ENCODE data around the gene PPP3R1.

The PPP3R1 gene

GRCh38 chr2:68230241-68231060, 21.9 kb downstream of the PPP3R1 start:
- Mint-ChIP-seq H3K27me3 (ENCODE audit: low read depth) (no peaks in the 10 kb centered on the region), H3K9me3 (no peaks in the 10 kb centered on the region), H3K27ac (peak overlapping the region; percentile 12 to 66 (median 52)), H3K4me3 (no peak overlapping the region), H3K4me1 (peaks cover 28% of the 10 kb centered on the region), H3K36me3 (ENCODE audit: low read depth) (peaks cover 10% of the 10 kb centered on the region)
- no peak for TF ChIP-seq CTCF (IDR thresholded peaks at IDR 0.05; ENCODE audit: unreplicated experiment in 3 of 3)

- Mint-ChIP-seq H3K4me1 (peaks cover 18% of the 10 kb centered on the region), H3K27me3 (ENCODE audit: low read depth) (no peaks in the 10 kb centered on the region), H3K9me3 (no peaks in the 10 kb centered on the region), H3K27ac (no peak overlapping the region), H3K36me3 (ENCODE audit: low read depth) (peaks cover 36% of the 10 kb centered on the region), H3K4me3 (no peak overlapping the region)
- TF ChIP-seq CTCF (IDR thresholded peaks at IDR 0.05; ENCODE audit: unreplicated experiment in 3 of 3), result no peak
Observed at GRCh38 chr2:68226794-68227193, 25.5 kb downstream of the PPP3R1 start.

GRCh38 chr2:68225119-68225632, 27.2 kb downstream of the PPP3R1 start:
- no peak overlapping the region for H3K4me3 Mint-ChIP-seq
- H3K4me1 Mint-ChIP-seq, result peaks cover 5% of the 10 kb centered on the region
- TF ChIP-seq CTCF (IDR thresholded peaks at IDR 0.05; ENCODE audit: unreplicated experiment in 3 of 3), result no peak
- H3K36me3 Mint-ChIP-seq (ENCODE audit: low read depth), result peaks cover 47% of the 10 kb centered on the region
- no peaks in the 10 kb centered on the region for H3K27me3 Mint-ChIP-seq (ENCODE audit: low read depth)
- H3K9me3 Mint-ChIP-seq, result peaks cover 5% of the 10 kb centered on the region
- no peak overlapping the region for H3K27ac Mint-ChIP-seq

- H3K27me3 Mint-ChIP-seq (ENCODE audit: low read depth), result no peaks in the 10 kb centered on the region
- peaks cover 7% of the 10 kb centered on the region for H3K9me3 Mint-ChIP-seq
- H3K27ac Mint-ChIP-seq, result no peak overlapping the region
- peaks cover 50% of the 10 kb centered on the region for H3K36me3 Mint-ChIP-seq (ENCODE audit: low read depth)
- no peak for TF ChIP-seq CTCF (IDR thresholded peaks at IDR 0.05; ENCODE audit: unreplicated experiment in 3 of 3)
- no peak overlapping the region for H3K4me3 Mint-ChIP-seq
- H3K4me1 Mint-ChIP-seq, result peaks cover 14% of the 10 kb centered on the region
Observed at GRCh38 chr2:68223419-68223818, 28.9 kb downstream of the PPP3R1 start.

- H3K4me1 Mint-ChIP-seq, result peaks cover 19% of the 10 kb centered on the region
- no peak overlapping the region for H3K4me3 Mint-ChIP-seq
- no peaks in the 10 kb centered on the region for H3K27me3 Mint-ChIP-seq (ENCODE audit: low read depth)
- no peak for TF ChIP-seq CTCF (IDR thresholded peaks at IDR 0.05; ENCODE audit: unreplicated experiment in 3 of 3)
- H3K36me3 Mint-ChIP-seq (ENCODE audit: low read depth), result peaks cover 50% of the 10 kb centered on the region
- H3K27ac Mint-ChIP-seq, result peak overlapping the region in 1 of 3 experiments; percentile 20
- peaks cover 7% of the 10 kb centered on the region for H3K9me3 Mint-ChIP-seq
Observed at GRCh38 chr2:68222287-68222686, 30.0 kb downstream of the PPP3R1 start.
